SU-DHL-6 (cell line): ENCODE measurements around the gene SIX5.

Experiments
- H2AFZ ChIP-seq: fragments of 200-600 bp; sonication (generic); 2 replicates; pipeline ENCODE4 v1.6.1; 2014; ENCODE audit warnings: low read depth, mild to moderate bottlenecking, moderate library complexity, mixed read lengths, antibody characterized with exemption, low read length; ENCODE audit not compliant: severe bottlenecking
- H3F3A ChIP-seq: fragments of 200-600 bp; shearing (Covaris generic); 2 replicates; pipeline ENCODE4 v1.6.0; 2016; ENCODE audit warnings: antibody characterized with exemption, mild to moderate bottlenecking; ENCODE audit not compliant: insufficient read depth
- H3K27ac ChIP-seq: fragments of 200-600 bp; sonication (generic); 2 replicates; pipeline ENCODE4 v1.5.1; 2016; ENCODE audit warnings: low read depth, mild to moderate bottlenecking, low read length, moderate library complexity, mixed read lengths
- H3K27me3 ChIP-seq: fragments of 200-600 bp; sonication (generic), shearing (Covaris generic); 2 replicates; pipeline ENCODE4 v1.6.0; 2014; ENCODE audit warnings: mild to moderate bottlenecking, low read length
- H3K36me3 ChIP-seq: fragments of 200-600 bp; sonication (generic); 2 replicates; pipeline ENCODE4 v1.6.1; 2014; ENCODE audit warnings: mild to moderate bottlenecking, low read length, mixed read lengths
- H3K4me2 ChIP-seq: fragments of 300-600, 200-600 bp; shearing (Covaris generic), sonication (generic); 2 replicates; pipeline ENCODE4 v1.6.0; 2014; ENCODE audit warnings: low read length, low read depth, mild to moderate bottlenecking; ENCODE audit not compliant: poor library complexity, severe bottlenecking
- H3K4me3 ChIP-seq: fragments of 200-600 bp; sonication (generic); 2 replicates; pipeline ENCODE4 v1.5.1; 2014; ENCODE audit warnings: antibody characterized with exemption, low read length, mild to moderate bottlenecking, mixed read lengths; ENCODE audit not compliant: insufficient read depth, poor library complexity, severe bottlenecking
- H3K79me2 ChIP-seq: fragments of 200-600 bp; sonication (generic); 2 replicates; pipeline ENCODE4 v1.6.1; 2014; ENCODE audit warnings: mild to moderate bottlenecking, low read length, moderate library complexity; ENCODE audit not compliant: insufficient read depth
- H3K9ac ChIP-seq: fragments of 200-600 bp; sonication (generic); 2 replicates; pipeline ENCODE4 v1.7.0; 2014; ENCODE audit warnings: mild to moderate bottlenecking, low read length
- H3K9me2 ChIP-seq: fragments of 200-600 bp; sonication (generic); replicated peaks from 2 replicates; pipeline ENCODE4 v1.6.1; 2014; ENCODE audit warnings: low read length; ENCODE audit not compliant: insufficient read depth
- H3K9me3 ChIP-seq: fragments of 200-600 bp; sonication (generic); 2 replicates; pipeline ENCODE4 v1.6.1; 2014; ENCODE audit warnings: low read length, mixed read lengths; ENCODE audit not compliant: insufficient read depth
- H4K20me1 ChIP-seq: fragments of 200-600 bp; sonication (generic); 2 replicates; pipeline ENCODE4 v1.6.1; 2014; ENCODE audit warnings: low read depth, mild to moderate bottlenecking, antibody characterized with exemption, low read length, moderate library complexity, mixed read lengths
- CTCF ChIP-seq: fragments of 200-600 bp; sonication (generic); IDR thresholded peaks from one replicate; pipeline ENCODE4 v1.5.1; 2017; ENCODE audit warnings: antibody characterized with exemption, mild to moderate bottlenecking, low read length, moderate library complexity; ENCODE audit not compliant: insufficient read depth, poor library complexity, severe bottlenecking
- EZH2phosphoT487 ChIP-seq: fragments of 200-600 bp; sonication (generic), shearing (Covaris generic); conservative IDR thresholded peaks from 2 replicates; pipeline ENCODE4 v1.6.1; 2018; ENCODE audit warnings: mild to moderate bottlenecking, antibody characterized with exemption, low read length, moderate library complexity, mixed read lengths

Gene SIX5

GRCh38 chr19:45742969-45743368 lies 26.1 kb downstream of the SIX5 start:
- H2AFZ ChIP-seq: no peak overlapping the region
- no peaks in the 10 kb centered on the region for H3K79me2 ChIP-seq
- H3K4me3 ChIP-seq: no peak overlapping the region
- no peaks in the 10 kb centered on the region for H3F3A ChIP-seq
- H3K36me3 ChIP-seq: no peaks in the 10 kb centered on the region
- H3K27ac ChIP-seq: no peak overlapping the region
- H3K9me2 ChIP-seq: no peaks in the 10 kb centered on the region
- H3K27me3 ChIP-seq: no peaks in the 10 kb centered on the region
- H3K9ac ChIP-seq: no peak overlapping the region
- no peak for TF ChIP-seq CTCF
- no peak for TF ChIP-seq EZH2phosphoT487
- no peak overlapping the region for H3K4me2 ChIP-seq
- H4K20me1 ChIP-seq: no peaks in the 10 kb centered on the region
- H3K9me3 ChIP-seq: no peaks in the 10 kb centered on the region

- Histone ChIP-seq H3K4me2 (no peak overlapping the region), H2AFZ (no peak overlapping the region), H3K36me3 (no peaks in the 10 kb centered on the region)
Measured at GRCh38 chr19:45739498-45740439, 29.3 kb downstream of the SIX5 start.

GRCh38 chr19:45733160-45733810 lies 35.8 kb downstream of the SIX5 start, which contains the start of gene MEIOSIN:
Gene MEIOSIN, plus strand, starts transcription at chr19:45733439. Its CDS starts 1,938 bp downstream, at chr19:45735377.
- Histone ChIP-seq H3K4me2 (no peak within 1 kb of the TSS), H3K36me3 (no peaks in the 10 kb centered on the region), H3K27me3 (no peaks in the 10 kb centered on the region), H2AFZ (no peak within 1 kb of the TSS), H3F3A (peaks cover 5% of the 10 kb centered on the region), H3K79me2 (peaks cover 24% of the 10 kb centered on the region), H3K9me2 (no peaks in the 10 kb centered on the region), H4K20me1 (no peaks in the 10 kb centered on the region), H3K9ac (no peak within 1 kb of the TSS), H3K9me3 (no peaks in the 10 kb centered on the region), H3K4me3 (no peak within 1 kb of the TSS), H3K27ac (no peak within 1 kb of the TSS)
- TF ChIP-seq EZH2phosphoT487 (no peak), CTCF (no peak)

More at GRCh38 chr19:45739498-45740439, 29.3 kb downstream of the SIX5 start:
- Histone ChIP-seq H3K9me3 (no peaks in the 10 kb centered on the region), H3K4me3 (no peak overlapping the region), H4K20me1 (no peaks in the 10 kb centered on the region), H3K27ac (no peak overlapping the region), H3K9me2 (no peaks in the 10 kb centered on the region), H3F3A (no peaks in the 10 kb centered on the region), H3K27me3 (no peaks in the 10 kb centered on the region), H3K79me2 (no peaks in the 10 kb centered on the region), H3K9ac (no peak overlapping the region)
- TF ChIP-seq EZH2phosphoT487 (no peak), CTCF (no peak)
